ENCODE results near the gene WHRN. TPM values are rescaled to one million over a fixed set of nuclear protein-coding genes. Genes with fewer than 3 reads are reported as not detected.

The WHRN gene
- total and polyA plus RNA-seq, 9 of the 15 experiments (the other 6 are each of a cell fraction or from before 2014, with no cell fraction given): 0.31 to 14.1 (median 3.0) TPM

- no peak for TF ChIP-seq MNT (conservative IDR thresholded peaks at IDR 0.05)
- TF ChIP-seq KLF1 (tag; IDR thresholded peaks at IDR 0.05): no peak
- TF ChIP-seq ZNF707 (CRISPR knock-in tag; conservative IDR thresholded peaks at IDR 0.05): no peak
- no peak for TF ChIP-seq ZBTB17 (CRISPR knock-in tag; IDR thresholded peaks at IDR 0.05)
- TF ChIP-seq STAG1 (CRISPR knock-in tag; IDR thresholded peaks at IDR 0.05; ENCODE audit: borderline replicate concordance): peak; percentile 44; the same call in 1 of the 2 replicates
- TF ChIP-seq FOXO4 (CRISPR knock-in tag; IDR thresholded peaks at IDR 0.05): no peak
- no peak for TF ChIP-seq ZNF311 (CRISPR knock-in tag; IDR thresholded peaks at IDR 0.05)
- TF ChIP-seq MCM2 (IDR thresholded peaks at IDR 0.05; ENCODE audit: low read depth): no peak
- TF ChIP-seq ZNF184 (CRISPR knock-in tag; IDR thresholded peaks at IDR 0.05): no peak
- peak; percentile 60 for TF ChIP-seq SMC3 (conservative IDR thresholded peaks at IDR 0.05; ENCODE audit: insufficient read depth, low read depth, low read length)
- peak; percentile 42; the same call in 1 of the 2 replicates for TF ChIP-seq CC2D1A (IDR thresholded peaks at IDR 0.05)
- TF ChIP-seq ZNF232 (CRISPR knock-in tag; IDR thresholded peaks at IDR 0.05): no peak
- TF ChIP-seq ARID2 (IDR thresholded peaks at IDR 0.05): peak; percentile 81; the same call in 1 of the 2 replicates
- no peak for TF ChIP-seq MTF1 (CRISPR knock-in tag; IDR thresholded peaks at IDR 0.05; ENCODE audit: borderline replicate concordance)
- TF ChIP-seq MTA1 (IDR thresholded peaks at IDR 0.05; ENCODE audit: borderline replicate concordance): no peak
- TF ChIP-seq HNRNPL (IDR thresholded peaks at IDR 0.05; ENCODE audit: low read depth, low read length): no peak
- TF ChIP-seq STAT6 (CRISPR knock-in tag; IDR thresholded peaks at IDR 0.05): no peak
- TF ChIP-seq CSDE1 (IDR thresholded peaks at IDR 0.05): no peak
- TF ChIP-seq MXD1 (CRISPR knock-in tag; IDR thresholded peaks at IDR 0.05; ENCODE audit: borderline replicate concordance, poor library complexity, severe bottlenecking): no peak
- TF ChIP-seq RAD21 (CRISPR knock-in tag; conservative IDR thresholded peaks at IDR 0.05 in 1 of 2, IDR thresholded peaks at IDR 0.05 in 1 of 2): peak; percentile 71 to 87
- TF ChIP-seq KLF10 (CRISPR knock-in tag; IDR thresholded peaks at IDR 0.05): no peak
- TF ChIP-seq E2F1 (CRISPR knock-in tag; IDR thresholded peaks at IDR 0.05): no peak
- peak; percentile 26 for TF ChIP-seq ZFP36 (IDR thresholded peaks at IDR 0.05; ENCODE audit: low read depth, low read length, partially characterized antibody)
Measured at GRCh38 chr9:114434878-114435311, 70.4 kb downstream of the WHRN start (continued).

All from K562 (cell line).